Smooth muscle cell of the pulmonary artery (primary cell): Measurements from ENCODE around the gene FBXO17. TPM values are rescaled to one million over a fixed set of nuclear protein-coding genes. Genes with fewer than 3 reads are reported as not detected.

Experiments
- total RNA-seq: library from RNA; depleted of rRNA; stranded (reverse); fragments of >200 nt; gene quantifications from 2 replicates; pipeline ENCODE4 v1.2.3, GENCODE V29; 2014

FBXO17 gene, protein sequence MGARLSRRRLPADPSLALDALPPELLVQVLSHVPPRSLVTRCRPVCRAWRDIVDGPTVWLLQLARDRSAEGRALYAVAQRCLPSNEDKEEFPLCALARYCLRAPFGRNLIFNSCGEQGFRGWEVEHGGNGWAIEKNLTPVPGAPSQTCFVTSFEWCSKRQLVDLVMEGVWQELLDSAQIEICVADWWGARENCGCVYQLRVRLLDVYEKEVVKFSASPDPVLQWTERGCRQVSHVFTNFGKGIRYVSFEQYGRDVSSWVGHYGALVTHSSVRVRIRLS
- total RNA-seq, result 27.2 and 43.7 TPM in 2 replicates

DNA sequence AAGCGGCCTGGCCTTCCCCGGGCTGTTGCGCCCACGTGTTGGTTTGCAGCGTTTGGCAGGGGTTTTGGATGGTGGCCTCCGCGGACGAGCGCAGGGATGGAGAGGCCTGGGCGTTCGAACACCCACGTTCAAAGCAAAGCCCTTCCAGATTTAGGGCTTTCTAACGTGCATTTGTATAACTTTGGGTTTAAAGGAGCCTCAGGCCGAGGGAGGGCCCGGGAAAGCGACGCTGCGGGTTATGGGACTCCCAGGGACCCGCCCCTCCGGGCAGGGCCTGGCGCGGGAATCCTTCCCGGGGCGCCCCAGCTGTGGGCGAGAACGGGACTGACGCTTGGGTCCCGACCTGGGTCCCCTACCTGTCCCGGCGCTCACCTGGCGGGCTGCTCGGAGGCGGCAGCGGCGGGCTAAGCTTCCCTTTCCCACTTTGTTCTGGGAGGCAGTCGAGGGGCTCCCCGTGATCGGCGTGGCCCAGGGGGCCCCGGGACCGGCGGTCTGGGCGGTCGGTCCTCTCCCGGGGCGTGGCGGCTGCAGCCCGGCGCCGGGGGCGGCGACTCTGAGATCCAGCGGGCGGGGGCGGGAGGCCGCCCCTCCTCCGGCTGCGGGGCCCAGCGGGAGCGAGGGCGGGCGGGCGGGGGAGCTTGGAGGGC, at the start of gene FBXO17:
Gene FBXO17, minus strand, starts transcription at position 529 of the 647 bp plus-strand sequence. CDS start 25,423 bp downstream, outside the sequence.

DNA sequence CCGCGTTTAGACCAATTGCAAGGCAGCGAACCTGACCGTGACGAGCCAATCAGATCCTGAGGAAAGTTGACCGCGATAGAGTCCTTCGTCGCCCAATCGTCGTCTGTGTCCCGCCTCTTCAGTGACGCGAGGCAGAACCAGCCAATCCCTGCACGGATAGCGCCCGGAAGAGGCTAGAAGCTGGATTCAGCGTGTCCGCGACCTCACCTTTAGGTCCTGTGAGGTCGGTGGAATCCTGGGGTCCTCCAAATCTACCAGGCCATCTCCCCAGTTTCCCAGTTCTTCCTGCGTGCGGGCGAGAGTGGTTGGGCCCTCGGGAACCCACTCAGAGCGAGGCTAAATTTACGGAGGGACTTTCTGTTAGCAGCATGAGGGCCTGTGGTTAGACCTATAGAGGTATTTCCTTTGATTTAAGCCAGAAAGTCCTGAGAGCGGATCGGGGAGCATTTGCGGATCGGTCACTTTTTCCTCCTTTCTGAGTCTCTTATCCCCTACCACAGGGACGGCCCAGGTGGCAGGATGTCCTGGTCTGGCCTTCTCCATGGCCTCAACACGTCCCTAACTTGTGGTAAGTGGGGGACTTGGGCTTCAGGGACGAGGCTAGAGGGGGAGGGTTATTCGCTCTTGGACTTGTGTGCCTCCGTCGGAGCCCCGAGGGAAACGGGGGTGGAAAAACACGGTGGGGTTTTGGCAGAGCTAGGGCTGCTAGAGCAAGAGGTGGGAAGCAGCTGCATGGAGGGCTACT, 44.6 kb downstream of the FBXO17 start, which contains the start of gene MRPS12:
Gene MRPS12, plus strand, starts transcription at position 169 of the 745 bp plus-strand sequence. Its CDS starts 351 bp downstream, at position 520.

DNA sequence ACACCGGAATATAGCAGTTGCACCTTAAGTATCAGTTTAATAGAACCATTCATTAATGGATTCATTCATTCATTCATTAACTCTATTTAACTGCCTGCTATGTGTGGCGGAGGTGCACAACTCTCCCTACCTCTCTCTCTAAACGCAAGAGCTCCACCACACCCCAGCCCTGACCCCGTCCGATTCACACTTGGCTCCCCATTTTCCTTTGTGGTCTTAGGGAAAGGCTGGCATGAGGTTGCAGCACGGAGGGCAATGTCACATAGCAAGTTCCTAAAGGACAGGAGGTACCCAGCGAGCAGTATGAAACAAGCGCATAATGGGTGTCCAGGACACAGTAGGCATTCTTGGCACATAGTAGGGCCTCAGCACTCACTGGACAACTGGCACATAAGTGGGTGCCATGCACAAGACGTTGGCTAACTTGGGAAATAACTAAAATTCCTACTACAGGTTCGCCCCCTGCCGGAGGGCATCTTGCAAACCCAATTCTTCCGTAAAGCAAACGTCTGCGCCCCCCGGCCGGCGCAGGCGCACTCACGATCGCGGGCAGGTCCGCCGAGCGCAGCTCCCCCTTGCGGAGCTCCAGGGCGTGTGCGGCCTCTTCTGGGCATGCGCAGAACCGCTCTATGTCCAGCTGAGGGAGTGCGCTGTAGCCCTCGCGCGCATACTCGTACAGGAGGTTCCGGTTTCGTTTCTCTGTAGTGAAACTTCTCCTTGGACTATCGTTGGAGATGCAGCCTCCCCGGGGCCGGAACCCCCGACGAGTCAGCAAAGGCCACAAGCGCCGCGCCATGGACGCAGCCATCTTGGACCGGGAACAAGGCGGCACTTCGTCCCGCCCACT, 45.4 kb downstream of the FBXO17 start, which contains the start of gene SARS2:
Gene SARS2, minus strand, starts transcription at position 835 of the 847 bp plus-strand sequence. Its CDS starts 27 bp downstream, at position 808.

DNA sequence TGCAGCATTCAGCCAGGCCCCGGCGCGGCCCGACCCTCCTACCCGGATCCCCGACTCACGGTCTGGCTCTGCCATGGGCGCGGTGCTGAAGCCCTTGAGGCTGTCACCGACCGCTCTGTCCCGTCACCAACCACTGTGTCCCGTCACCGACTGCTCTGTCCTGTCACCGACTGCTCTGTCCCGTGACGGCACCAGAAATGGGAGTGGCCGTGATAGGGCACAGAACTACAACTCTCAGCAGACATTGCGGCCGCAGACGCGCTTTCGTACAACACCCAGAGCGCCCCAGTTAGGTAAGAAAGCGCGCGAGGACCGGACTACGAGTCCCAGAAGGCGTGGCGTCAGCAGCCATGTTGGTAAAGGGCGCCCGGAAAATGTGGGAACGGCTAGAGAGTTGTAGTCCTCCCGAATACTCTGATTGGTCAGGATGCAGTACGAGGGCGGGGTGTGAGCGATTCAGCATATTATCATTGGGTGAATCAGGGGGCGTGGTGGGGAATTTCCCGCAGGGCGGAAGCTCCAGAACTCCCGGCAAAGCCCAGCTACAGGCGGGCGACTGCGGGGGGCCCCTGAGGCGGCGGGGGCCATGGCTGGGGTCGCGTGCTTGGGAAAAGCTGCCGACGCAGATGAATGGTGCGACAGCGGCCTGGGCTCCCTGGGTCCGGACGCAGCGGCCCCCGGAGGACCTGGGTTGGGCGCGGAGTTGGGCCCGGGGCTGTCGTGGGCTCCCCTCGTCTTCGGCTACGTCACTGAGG, 75.9 kb downstream of the FBXO17 start, which contains the start of the genes NFKBIB and SIRT2:
Gene NFKBIB, plus strand, starts transcription at position 523 of the 755 bp plus-strand sequence. Its CDS starts 64 bp downstream, at position 587.
Gene SIRT2, minus strand, starts transcription at position 172 of the 755 bp plus-strand sequence. Its CDS starts 97 bp downstream, at position 75.

Other genes starting within 250 kb of the FBXO17 start
- 0.13 TPM in 1 of 2 replicates, not detected in the other for gene CAPN12, start 231.3 kb downstream of the FBXO17 start, total RNA-seq
- gene LGALS7, start 202.2 kb downstream of the FBXO17 start, total RNA-seq, result not detected in 2 replicates
- gene LGALS7B, start 186.5 kb downstream of the FBXO17 start, total RNA-seq, result not detected in 2 replicates
- not detected in 2 replicates for gene LGALS4, start 162.8 kb downstream of the FBXO17 start, total RNA-seq
- 30.0 and 37.6 TPM in 2 replicates for gene ECH1, start 143.9 kb downstream of the FBXO17 start, total RNA-seq
- 144 and 174 TPM in 2 replicates for gene HNRNPL, start 125.8 kb downstream of the FBXO17 start, total RNA-seq
- gene RINL, start 97.5 kb downstream of the FBXO17 start, total RNA-seq, result 1.6 and 2.6 TPM in 2 replicates
- 47.3 and 50.2 TPM in 2 replicates for gene SIRT2, start 76.1 kb downstream of the FBXO17 start, total RNA-seq
- gene NFKBIB, start 75.8 kb downstream of the FBXO17 start, total RNA-seq, result 11.2 and 15.3 TPM in 2 replicates
- gene CCER2, start 63.6 kb downstream of the FBXO17 start, total RNA-seq, result not detected in 2 replicates
- 10.5 and 22.1 TPM in 2 replicates for gene SARS2, start 45.0 kb downstream of the FBXO17 start, total RNA-seq
- 20.7 and 27.4 TPM in 2 replicates for gene MRPS12, start 44.8 kb downstream of the FBXO17 start, total RNA-seq
- 2.9 and 5.4 TPM in 2 replicates for gene FBXO27, start 56.8 kb upstream of the FBXO17 start, total RNA-seq
- 0.13 and 11.4 TPM in 2 replicates for gene ACP7, start 108.6 kb upstream of the FBXO17 start, total RNA-seq
- 7.7 and 13.7 TPM in 2 replicates for gene PAK4, start 150.0 kb upstream of the FBXO17 start, total RNA-seq
- not detected in 2 replicates for gene NCCRP1, start 221.2 kb upstream of the FBXO17 start, total RNA-seq
- gene SYCN, start 228.5 kb upstream of the FBXO17 start, total RNA-seq, result not detected in 2 replicates